Muscle layer of colon (tissue), 2 donors: ENCODE measurements around the gene PLXNB2.

Source experiments
- H3K27ac ChIP-seq: one replicate; pipeline ENCODE4 v1.7.0; 2013; ENCODE audit warnings: low read depth, mild to moderate bottlenecking, low read length, moderate library complexity
- H3K27me3 ChIP-seq, 2 donors: one replicate each; pipeline ENCODE4 v1.7.0; 2013; ENCODE audit warnings: low read length in 2 of 2, mild to moderate bottlenecking in 2 of 2; ENCODE audit not compliant: insufficient read depth in 2 of 2, control insufficient read depth in 1 of 2
- H3K36me3 ChIP-seq: one replicate; pipeline ENCODE4 v1.7.0; 2013; ENCODE audit warnings: mild to moderate bottlenecking, low read length; ENCODE audit not compliant: insufficient read depth
- H3K4me1 ChIP-seq: one replicate; pipeline ENCODE4 v1.7.0; 2013; ENCODE audit warnings: mild to moderate bottlenecking, low read length; ENCODE audit not compliant: insufficient read depth
- H3K4me3 ChIP-seq, 2 donors: one replicate each; pipeline ENCODE4 v1.7.0; 2013; ENCODE audit warnings: low read length in 2 of 2, low read depth in 1 of 2, mild to moderate bottlenecking in 1 of 2, moderate library complexity in 1 of 2
- H3K9ac ChIP-seq: one replicate; pipeline ENCODE4 v1.7.0; 2013; ENCODE audit warnings: low read length
- H3K9me3 ChIP-seq: one replicate; pipeline ENCODE4 v1.7.0; 2013; ENCODE audit warnings: mild to moderate bottlenecking, low read length
- donor health status: abdominal sarcoma.
- donor health status: Adenocarcinoma of cecum.

Gene PLXNB2

DNA sequence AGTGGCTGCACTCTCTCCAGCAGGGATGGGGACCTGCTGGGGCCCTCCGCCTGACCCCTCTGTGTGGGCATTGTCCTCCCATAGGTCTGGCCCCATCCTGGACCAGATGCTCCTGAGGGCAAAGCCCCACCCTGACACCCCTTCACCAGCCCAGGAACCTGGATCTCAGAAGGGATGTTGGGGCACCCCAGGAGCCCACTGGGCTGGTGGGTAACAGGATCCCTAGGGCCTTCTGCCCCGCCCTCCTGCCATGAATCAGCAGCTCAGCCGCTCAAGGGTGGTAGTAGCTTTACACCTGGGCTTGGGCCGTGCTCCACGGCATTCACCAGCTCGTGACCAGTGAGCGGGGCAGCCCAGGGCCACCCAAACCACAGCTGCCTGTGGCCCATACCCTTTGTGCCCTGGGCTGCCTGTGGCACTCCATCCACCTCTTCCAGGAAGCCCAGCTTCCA is 45.0 kb downstream of the PLXNB2 start:
- Histone ChIP-seq H3K4me3 (no peak overlapping the region), H3K27ac (no peak overlapping the region), H3K4me1 (no peaks in the 10 kb centered on the region), H3K9me3 (no peaks in the 10 kb centered on the region), H3K27me3 (peaks cover 11 to 57% of the 10 kb centered on the region in 2 donors), H3K36me3 (no peaks in the 10 kb centered on the region), H3K9ac (no peak overlapping the region)

DNA sequence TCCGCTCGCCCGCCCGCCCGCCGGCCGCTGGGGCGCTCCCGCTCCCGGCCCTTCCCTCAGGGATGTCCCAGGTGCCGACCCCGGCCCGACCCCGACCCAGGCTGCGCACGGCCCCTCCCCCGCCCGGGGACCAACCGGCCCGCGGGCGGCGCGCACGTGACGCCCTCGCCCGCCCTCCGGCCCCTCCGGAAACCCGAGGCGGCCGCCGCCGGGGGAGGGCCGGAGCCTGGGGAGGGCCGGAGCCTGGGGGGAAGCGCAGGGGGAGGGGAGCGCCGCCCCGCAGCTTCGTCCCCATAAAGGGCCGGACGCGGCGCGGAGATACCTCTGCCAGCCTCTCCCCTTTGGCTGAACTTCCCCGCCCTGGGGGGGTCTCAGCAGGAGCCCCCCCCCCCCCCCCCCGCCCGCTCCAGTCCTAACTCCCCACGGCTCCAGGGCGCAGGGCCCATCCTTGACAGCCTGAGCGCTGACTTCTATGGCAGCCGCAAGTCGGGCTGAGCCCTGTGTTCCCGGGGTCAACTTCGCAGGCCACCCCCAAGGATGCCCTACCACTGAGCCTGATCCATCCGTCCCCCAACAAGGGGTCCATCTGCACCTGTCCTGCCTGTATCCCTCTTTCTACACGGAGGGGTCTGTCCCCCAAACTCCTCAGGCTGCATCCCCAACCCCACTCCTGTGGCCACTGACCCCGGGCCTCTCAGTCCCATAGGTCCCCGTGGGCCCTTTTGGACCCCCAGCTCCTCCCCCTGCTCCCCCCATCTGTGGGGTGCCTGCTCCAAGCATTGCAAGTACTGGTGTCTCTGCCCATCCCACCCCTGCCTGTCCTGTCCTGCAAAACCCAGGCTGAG is 45.6 kb downstream of the PLXNB2 start, which contains the start of gene MAPK12:
TSS of gene MAPK12 (minus strand) at position 69 of the 845 bp plus-strand sequence. CDS start 174 bp downstream, outside the sequence.
- no peaks in the 10 kb centered on the region for H3K9me3 ChIP-seq
- no peaks in the 10 kb centered on the region for H3K36me3 ChIP-seq
- no peak within 1 kb of the TSS for H3K9ac ChIP-seq
- H3K4me1 ChIP-seq: no peaks in the 10 kb centered on the region
- peaks cover 11 to 59% of the 10 kb centered on the region in 2 donors for H3K27me3 ChIP-seq
- H3K27ac ChIP-seq: no peak within 1 kb of the TSS
- H3K4me3 ChIP-seq: no peak within 1 kb of the TSS

DNA sequence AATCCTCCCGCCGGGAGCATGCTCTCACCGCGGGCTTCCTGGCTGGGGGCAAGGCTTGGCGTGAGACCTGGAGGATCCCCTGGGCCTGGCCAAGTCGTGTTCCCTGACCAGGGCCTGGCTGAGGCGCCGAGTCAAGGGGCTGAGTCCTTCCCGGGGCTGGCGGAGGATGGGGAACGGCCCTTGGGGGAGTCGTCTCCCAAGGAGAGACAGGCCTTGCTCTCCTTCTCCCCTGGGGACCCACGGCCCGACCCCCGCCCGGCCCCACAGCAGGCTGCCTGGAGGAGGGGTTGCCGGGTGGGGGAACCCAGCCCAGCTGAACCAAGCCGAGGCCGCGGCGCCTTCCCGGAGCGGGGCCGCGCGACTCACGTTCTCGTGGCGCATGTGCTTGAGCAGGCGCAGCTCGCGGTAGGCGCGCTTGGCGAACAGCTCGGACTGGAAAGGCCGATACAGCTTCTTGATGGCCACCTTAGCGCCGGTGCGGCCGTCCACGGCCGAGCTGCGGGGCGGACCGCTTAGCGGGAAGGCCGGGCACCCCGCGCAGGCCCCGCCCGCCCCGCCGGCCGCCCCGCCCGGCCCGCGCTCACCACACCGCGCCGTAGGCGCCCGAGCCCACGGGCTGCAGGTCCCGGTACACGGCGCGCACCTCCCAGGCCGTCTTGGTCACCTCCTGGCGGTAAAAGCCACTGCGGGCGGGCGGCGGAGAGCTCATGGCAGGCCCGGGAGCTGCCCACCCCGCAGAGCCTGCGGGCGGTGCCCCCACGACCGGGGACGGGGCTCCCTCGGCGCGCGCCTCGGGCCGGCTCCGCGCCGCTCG is 46.4 kb downstream of the PLXNB2 start:
- no peaks in the 10 kb centered on the region for H3K4me1 ChIP-seq
- H3K9me3 ChIP-seq: no peaks in the 10 kb centered on the region
- no peaks in the 10 kb centered on the region for H3K36me3 ChIP-seq
- peaks cover 11 to 54% of the 10 kb centered on the region in 2 donors for H3K27me3 ChIP-seq
- no peak overlapping the region for H3K4me3 ChIP-seq
- no peak overlapping the region for H3K27ac ChIP-seq
- H3K9ac ChIP-seq: no peak overlapping the region

DNA sequence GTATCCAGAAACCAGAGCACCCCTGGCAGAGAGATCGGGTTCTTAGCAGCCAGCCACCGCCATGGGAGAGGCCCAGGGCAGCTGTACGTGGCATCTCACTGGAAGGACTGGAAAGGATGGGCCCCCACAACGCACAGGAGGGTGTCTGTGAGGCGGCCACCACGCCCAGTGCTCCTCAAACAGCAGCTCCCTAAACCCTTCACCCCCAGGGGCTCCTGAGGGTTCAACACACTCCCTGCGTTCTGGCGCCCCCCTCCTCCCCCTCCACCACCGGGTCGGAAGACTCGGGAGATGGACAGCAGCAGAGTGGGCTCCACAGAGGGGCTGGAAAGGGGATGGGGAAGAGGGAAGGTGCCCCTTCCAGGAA is 47.0 kb downstream of the PLXNB2 start:
- peaks cover 11 to 48% of the 10 kb centered on the region in 2 donors for H3K27me3 ChIP-seq
- no peak overlapping the region for H3K9ac ChIP-seq

GRCh38 chr22:50259302-50259701 is 48.1 kb downstream of the PLXNB2 start:
- Histone ChIP-seq H3K9ac (no peak overlapping the region), H3K27ac (no peak overlapping the region), H3K9me3 (no peaks in the 10 kb centered on the region), H3K27me3 (peaks cover 11 to 47% of the 10 kb centered on the region in 2 donors), H3K4me1 (no peaks in the 10 kb centered on the region), H3K4me3 (no peak overlapping the region), H3K36me3 (no peaks in the 10 kb centered on the region)

More for the DNA sequence above, 47.0 kb downstream of the PLXNB2 start:
- H3K4me1 ChIP-seq: no peaks in the 10 kb centered on the region
- no peak overlapping the region for H3K27ac ChIP-seq
- no peaks in the 10 kb centered on the region for H3K9me3 ChIP-seq
- H3K4me3 ChIP-seq: no peak overlapping the region
- no peaks in the 10 kb centered on the region for H3K36me3 ChIP-seq

- Histone ChIP-seq H3K9me3 (no peaks in the 10 kb centered on the region), H3K36me3 (no peaks in the 10 kb centered on the region), H3K27me3 (peaks cover 10 to 47% of the 10 kb centered on the region in 2 donors), H3K27ac (no peak overlapping the region), H3K4me1 (no peaks in the 10 kb centered on the region), H3K9ac (no peak overlapping the region), H3K4me3 (no peak overlapping the region)
Observed at GRCh38 chr22:50258361-50259292, 48.8 kb downstream of the PLXNB2 start.

DNA sequence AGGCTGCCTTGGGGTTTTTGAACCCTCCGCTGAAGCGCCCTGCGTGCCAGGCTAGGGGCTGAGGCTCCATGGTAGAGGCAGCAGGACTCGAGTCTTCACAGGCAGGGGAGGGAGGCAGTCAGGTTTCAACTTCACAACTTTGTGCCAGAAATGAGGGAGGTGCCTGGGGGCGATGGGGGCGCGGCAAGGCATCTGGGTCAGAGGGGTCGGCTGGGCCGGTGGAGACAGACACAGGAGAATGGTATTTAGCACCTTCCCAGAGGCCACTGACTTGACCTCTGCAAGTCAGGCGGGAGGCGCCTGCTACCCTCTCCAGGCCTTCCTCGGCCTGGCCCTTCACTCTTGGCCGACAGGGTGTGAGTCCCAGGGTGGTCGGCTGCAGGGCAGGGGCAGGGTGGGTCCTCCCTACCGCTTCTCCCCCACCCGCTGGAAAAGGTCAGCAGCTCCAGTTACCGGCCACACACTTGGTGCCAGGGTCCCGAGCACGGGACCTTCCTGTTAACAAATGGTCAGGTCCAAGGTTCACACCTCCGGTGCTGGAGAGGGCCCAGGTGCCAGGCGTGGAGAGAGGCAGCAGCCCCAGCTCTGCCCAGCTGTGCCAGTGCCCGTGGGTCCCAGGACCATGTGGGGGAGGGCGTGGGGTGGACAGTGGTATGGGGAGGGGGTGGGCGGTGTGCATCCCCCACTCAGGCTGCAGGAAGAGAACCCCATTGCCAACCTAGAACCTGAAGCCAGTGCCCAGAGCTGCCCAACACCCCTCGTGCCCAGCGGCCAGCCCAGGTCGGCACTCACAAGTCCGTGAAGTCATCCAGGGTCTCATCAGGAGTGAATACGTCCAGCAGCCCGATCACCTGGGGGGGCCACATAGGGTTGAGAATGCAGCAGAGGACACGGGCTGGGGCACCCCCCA is 49.7 kb downstream of the PLXNB2 start:
- no peaks in the 10 kb centered on the region for H3K4me1 ChIP-seq
- no peak overlapping the region for H3K4me3 ChIP-seq
- no peaks in the 10 kb centered on the region for H3K9me3 ChIP-seq
- H3K9ac ChIP-seq: no peak overlapping the region
- H3K27me3 ChIP-seq: peaks cover 1 to 39% of the 10 kb centered on the region in 2 donors
- H3K27ac ChIP-seq: no peak overlapping the region
- no peaks in the 10 kb centered on the region for H3K36me3 ChIP-seq

DNA sequence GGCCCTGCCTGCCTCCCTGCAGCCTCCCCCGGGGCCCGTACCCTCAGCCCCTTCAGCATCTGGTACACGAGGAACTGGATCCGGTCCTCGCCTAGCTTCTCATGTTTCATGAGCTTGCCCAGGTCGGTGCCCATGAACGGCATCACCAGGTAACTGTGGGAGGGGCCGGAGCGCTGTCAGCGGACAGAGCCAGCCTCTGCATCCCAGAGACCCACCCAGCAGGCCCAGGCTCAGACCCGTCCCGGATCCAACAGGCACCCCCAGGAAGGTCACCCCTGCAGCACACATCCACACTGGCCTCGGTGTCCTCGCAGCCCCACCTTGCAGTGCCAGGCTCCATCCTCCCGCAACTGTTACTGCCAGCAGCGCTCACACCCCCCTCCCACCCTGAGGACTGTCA is 50.4 kb downstream of the PLXNB2 start:
- Histone ChIP-seq H3K4me1 (no peaks in the 10 kb centered on the region), H3K9me3 (no peaks in the 10 kb centered on the region), H3K36me3 (no peaks in the 10 kb centered on the region), H3K27me3 (peaks cover 0 to 32% of the 10 kb centered on the region in 2 donors), H3K9ac (no peak overlapping the region), H3K4me3 (no peak overlapping the region), H3K27ac (no peak overlapping the region)

DNA sequence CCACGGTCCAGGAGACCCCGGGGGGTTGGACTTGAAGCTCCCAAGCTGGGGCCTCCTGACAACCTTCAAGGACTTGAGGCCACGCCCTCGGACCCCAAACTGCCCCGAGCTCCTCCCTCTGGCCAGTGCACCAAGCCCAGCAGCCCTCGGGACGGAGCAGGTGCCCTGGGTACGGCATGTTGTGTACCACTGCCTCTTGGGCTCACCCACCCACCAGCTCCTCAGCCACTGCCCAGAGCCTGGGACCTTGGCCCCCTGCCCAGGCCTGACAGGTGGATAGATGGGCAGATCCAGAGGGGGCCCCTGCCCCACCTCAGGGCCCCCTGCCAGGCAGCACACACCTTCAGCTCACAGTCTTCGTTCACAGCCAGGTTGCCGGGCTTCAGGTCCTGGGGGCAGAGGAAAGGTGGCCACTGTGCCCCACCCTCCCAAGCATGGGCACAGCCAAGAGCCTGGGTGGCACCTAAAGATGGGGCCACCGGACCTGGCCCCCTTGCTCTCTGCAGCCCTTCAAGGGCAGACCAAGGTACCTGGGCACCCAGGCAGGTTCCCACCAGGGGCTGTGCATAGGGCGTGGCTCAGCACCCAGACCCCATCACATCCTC is 51.1 kb downstream of the PLXNB2 start:
- H3K27ac ChIP-seq: no peak overlapping the region
- no peak overlapping the region for H3K9ac ChIP-seq
- H3K9me3 ChIP-seq: no peaks in the 10 kb centered on the region
- no peaks in the 10 kb centered on the region for H3K4me1 ChIP-seq
- peaks cover 0 to 30% of the 10 kb centered on the region in 2 donors for H3K27me3 ChIP-seq
- no peaks in the 10 kb centered on the region for H3K36me3 ChIP-seq
- no peak overlapping the region for H3K4me3 ChIP-seq

GRCh38 chr22:50255607-50256006 is 51.8 kb downstream of the PLXNB2 start:
- Histone ChIP-seq H3K9me3 (no peaks in the 10 kb centered on the region), H3K36me3 (no peaks in the 10 kb centered on the region), H3K9ac (no peak overlapping the region), H3K27ac (no peak overlapping the region), H3K4me1 (peaks cover under 1% of the 10 kb centered on the region), H3K27me3 (peaks cover 0 to 26% of the 10 kb centered on the region in 2 donors), H3K4me3 (no peak overlapping the region)
